GM12878 (cell line): ENCODE data around the gene SNX7. TPM values are rescaled to one million over a fixed set of nuclear protein-coding genes. Genes with fewer than 3 reads are reported as not detected.

Experiments
- ATAC-seq: fragments of 200-7000 bp; cut with Tn5 transposase; 3 replicates; pipeline ENCODE4 v1.9.1; 2020; ENCODE audit warnings: mild to moderate bottlenecking, moderate library complexity
- BruUV-seq: library from RNA; stranded (reverse); fragments of 400-500 nt; replicated peaks from 2 replicates; lab custom pipeline; 2021; lab: Mats Ljungman, UMichigan
- CTCF ChIA-PET: fragments of 300-600 bp; sonication (Branson Sonifier 250); formaldehyde crosslinking; extraction: SDS; loops from one replicate; lab custom pipeline; 2021; ENCODE audit warnings: inconsistent platforms; lab: Yijun Ruan, JAX
- POLR2A ChIA-PET: fragments of 350-600 bp; formaldehyde crosslinking; extraction: SDS; loops from one replicate; lab custom pipeline; 2021; ENCODE audit warnings: inconsistent platforms; lab: Charles Lee
- RAD21 ChIA-PET: fragments of 300-600 bp; sonication (Branson Sonifier 250); formaldehyde crosslinking; loops from one replicate; lab custom pipeline; 2023; ENCODE audit warnings: antibody characterized with exemption; ENCODE audit not compliant: unreplicated experiment; lab: Charles Lee
- SMC1A ChIA-PET: fragments of 300-600 bp; sonication (Branson Sonifier 250); formaldehyde crosslinking; loops from one replicate; lab custom pipeline; 2023; ENCODE audit not compliant: unreplicated experiment, uncharacterized antibody; lab: Charles Lee
- DNase-seq: peaks from one replicate; pipeline ENCODE4 v3.0.0-alpha.2; 2011; ENCODE audit warnings: low read depth, low spot score
- FAIRE-seq: peaks from 3 replicates; lab custom pipeline; 2011; peaks lifted over from hg19 to GRCh38; lab: Jason Lieb, UNC
- H2AFZ ChIP-seq: 2 replicates; pipeline ENCODE4 v1.6.0; 2011; ENCODE audit warnings: low read depth, low read length, control low read depth; ENCODE audit not compliant: control insufficient read depth
- H3K27ac ChIP-seq: 2 replicates; pipeline ENCODE4 v1.5.1; 2011; ENCODE audit warnings: control low read depth; ENCODE audit not compliant: control insufficient read depth, insufficient read depth
- H3K27me3 ChIP-seq, 2 experiments: replicated peaks in 1 of 2; 2 replicates each; pipeline versions ENCODE4 v1.6.0 to v1.6.1; 2011; ENCODE audit warnings: low read length in 1 of 2; ENCODE audit not compliant: control insufficient read depth in 2 of 2, insufficient read depth in 2 of 2
- H3K36me3 ChIP-seq, 2 experiments: 2 replicates each; pipeline ENCODE4 v1.5.1; 2011; ENCODE audit warnings: low read length in 1 of 2; ENCODE audit not compliant: control insufficient read depth in 2 of 2, insufficient read depth in 2 of 2
- H3K4me1 ChIP-seq: 2 replicates; pipeline ENCODE4 v1.6.1; 2011; ENCODE audit warnings: mild to moderate bottlenecking, low read length, moderate library complexity, mixed read lengths; ENCODE audit not compliant: control insufficient read depth, insufficient read depth
- H3K4me2 ChIP-seq: 2 replicates; pipeline ENCODE4 v1.6.0; 2011; ENCODE audit warnings: control low read depth; ENCODE audit not compliant: control insufficient read depth, insufficient read depth
- H3K4me3 ChIP-seq: fragments of 200-600 bp; sonication (generic); 2 replicates; pipeline ENCODE4 v1.5.1; 2016
- H3K79me2 ChIP-seq: 2 replicates; pipeline ENCODE4 v1.6.0; 2011; ENCODE audit warnings: low read length; ENCODE audit not compliant: control insufficient read depth, insufficient read depth
- H3K9ac ChIP-seq: 2 replicates; pipeline ENCODE4 v1.8.0; 2011; ENCODE audit warnings: low read length, control low read depth, mixed read lengths; ENCODE audit not compliant: control insufficient read depth, insufficient read depth
- H3K9me3 ChIP-seq: replicated peaks from 3 replicates; pipeline ENCODE4 v1.5.1; 2011; ENCODE audit warnings: mild to moderate bottlenecking, low read length; ENCODE audit not compliant: control insufficient read depth, insufficient read depth
- H4K20me1 ChIP-seq: 2 replicates; pipeline ENCODE4 v1.6.0; 2011; ENCODE audit not compliant: control insufficient read depth, insufficient read depth
- BMI1 ChIP-seq: fragments of 450-650 bp; IDR thresholded peaks from 2 replicates; pipeline ENCODE4 v1.6.1; 2016; ENCODE audit warnings: mild to moderate bottlenecking, moderate library complexity, borderline replicate concordance
- CEBPB ChIP-seq, 2 experiments: fragments of 150-350 bp in 1 of 2; IDR thresholded peaks; 2 replicates each; pipeline ENCODE4 v1.6.1; 2012 to 2014; ENCODE audit warnings: low read depth in 2 of 2, low read length in 2 of 2, borderline replicate concordance in 1 of 2, inconsistent platforms in 1 of 2
- EP300 ChIP-seq, 2 experiments: fragments of 150-350 bp in 1 of 2; IDR thresholded peaks; 2 replicates each; pipeline ENCODE4 v1.6.1; 2011 to 2012; ENCODE audit warnings: low read depth in 2 of 2, low read length in 2 of 2, borderline replicate concordance in 1 of 2, improper control_type of control experiment in 1 of 2, inconsistent platforms in 1 of 2; ENCODE audit not compliant: control insufficient read depth in 1 of 2
- SMARCA5 ChIP-seq: fragments of 450-650 bp; IDR thresholded peaks from 2 replicates; pipeline ENCODE4 v1.6.1; 2017; ENCODE audit warnings: mild to moderate bottlenecking
- SRF ChIP-seq, 2 experiments: IDR thresholded peaks; 2 replicates each; pipeline ENCODE4 v1.6.1; 2011; ENCODE audit warnings: low read depth in 2 of 2, low read length in 2 of 2, mild to moderate bottlenecking in 1 of 2, moderate library complexity in 1 of 2
- WGBS: methylation state at CpG from one replicate; pipeline ENCODE4 v1.1.6; 2016; ENCODE audit warnings: low lambda C conversion rate; ENCODE audit not compliant: insufficient replicate concordance, insufficient coverage; ENCODE audit errors: missing lambda C conversion rate; 5-methylcytosine and 5-hydroxymethylcytosine counted together
- in situ Hi-C: fragments of 300-500 bp; cut with MboI; formaldehyde crosslinking; loops from 9 replicates; pipeline ENCODE4 v1.14.3; 2018; ENCODE audit warnings: mixed read lengths
- intact Hi-C: fragments of 100-400 bp; cut with micrococcal nuclease; formaldehyde crosslinking; loops from one replicate; pipeline ENCODE4 v1.14.2; 2022; ENCODE audit not compliant: unreplicated experiment
- polyA plus RNA-seq, 11 experiments: library from polyadenylated mRNA; depleted of rRNA in 4 of 11; unstranded in 6 of 11; stranded (reverse) in 5 of 11; fragments of >200 nt; fragmentation: Nextera tagmentation in 4 of 11; fragmentation: Illumina TruSeq in 1 of 11; extraction: Ambion mirVana in 4 of 11; extraction: Trizol in 1 of 11; gene quantifications; 1 replicate in 1 of 11; 2 replicates in 10 of 11; pipeline versions ENCODE4 v1.2.1 to v1.2.3, GENCODE V29; 2011 to 2016; ENCODE audit warnings: inconsistent platforms in 2 of 11, missing spikeins in 2 of 11, low read depth in 1 of 11
- total RNA-seq, 4 experiments: library from RNA; depleted of rRNA in 3 of 4; stranded (reverse); fragments of >200 nt in 3 of 4; fragmentation: Illumina TruSeq in 1 of 4; extraction: Trizol in 1 of 4; gene quantifications; 2 replicates each; pipeline versions ENCODE4 v1.2.1 to v1.2.3, GENCODE V29; 2013 to 2021
- TF ChIP-seq, protein P1 (sequence below): fragments of 450-650 bp; IDR thresholded peaks from 2 replicates; pipeline ENCODE4 v1.6.1; 2017; ENCODE audit warnings: borderline replicate concordance
- TF ChIP-seq, protein P2 (sequence below): IDR thresholded peaks from 2 replicates; pipeline ENCODE4 v1.6.1; 2012; ENCODE audit warnings: low read depth, low read length, improper control_type of control experiment
- TF ChIP-seq, protein P3 (sequence below): fragments of 150-350 bp; IDR thresholded peaks from 2 replicates; pipeline ENCODE4 v1.6.1; 2016; ENCODE audit warnings: low read depth, low read length

SNX7 gene
- total and polyA plus RNA-seq, 10 of the 15 experiments (the other 5 are each of a cell fraction or from before 2014, with no cell fraction given): 0.23 to 0.82 (median 0.34) TPM

DNA sequence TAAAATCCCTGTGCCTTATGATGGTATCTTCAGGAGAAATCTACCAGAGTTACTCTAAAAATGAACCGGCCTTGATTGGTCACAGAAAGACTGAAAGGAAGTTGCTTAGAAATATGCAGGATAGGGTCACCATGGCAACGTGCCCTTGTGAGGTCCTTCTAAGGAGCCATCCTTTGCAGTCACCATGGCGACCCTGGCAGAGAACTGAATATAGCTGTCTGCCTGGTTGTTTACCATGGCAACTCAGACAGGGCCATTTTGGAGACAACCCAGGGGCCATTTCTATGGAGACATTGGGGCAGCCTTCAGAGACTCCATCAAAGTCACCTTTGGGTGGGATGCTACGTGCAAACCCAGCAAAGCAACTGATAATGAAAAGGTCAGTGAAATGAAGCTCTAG is 43.0 kb downstream of the SNX7 start:
- Histone ChIP-seq H3K4me1 (no peaks in the 10 kb centered on the region), H3K4me2 (no peak overlapping the region), H4K20me1 (no peaks in the 10 kb centered on the region), H2AFZ (no peak overlapping the region), H3K36me3 (no peaks in the 10 kb centered on the region), H3K27me3 (no peaks in the 10 kb centered on the region), H3K4me3 (no peak overlapping the region), H3K27ac (no peak overlapping the region), H3K79me2 (no peaks in the 10 kb centered on the region), H3K9me3 (no peaks in the 10 kb centered on the region), H3K9ac (no peak overlapping the region)
- DNase-seq: no peak
- peak; percentile 46 for ATAC-seq
- in situ Hi-C loops: no loop called here
- no peak for FAIRE-seq
- RAD21 ChIA-PET: no interaction called here
- POLR2A ChIA-PET: no interaction called here
- CTCF ChIA-PET: no interaction called here
- SMC1A ChIA-PET: interaction anchor here (1.4 to 3.5 kb wide), 2 partner anchors 11 to 27 kb away, joined by 3 to 9 read pairs; no protein-coding TSS in a partner anchor
- BruUV-seq: no TSS peak
- intact Hi-C loops: loop anchor here (2.0 kb wide), 1 partner anchor 16 kb away; no protein-coding TSS in a partner anchor
- WGBS: 12% methylated on average over 4 of the region's 4 CpGs
- peak; percentile 82 for TF ChIP-seq BMI1
- no peak for TF ChIP-seq SRF (IDR thresholded peaks at IDR 0.05; ENCODE audit: low read depth in 2 of 2, low read length in 2 of 2)

DNA sequence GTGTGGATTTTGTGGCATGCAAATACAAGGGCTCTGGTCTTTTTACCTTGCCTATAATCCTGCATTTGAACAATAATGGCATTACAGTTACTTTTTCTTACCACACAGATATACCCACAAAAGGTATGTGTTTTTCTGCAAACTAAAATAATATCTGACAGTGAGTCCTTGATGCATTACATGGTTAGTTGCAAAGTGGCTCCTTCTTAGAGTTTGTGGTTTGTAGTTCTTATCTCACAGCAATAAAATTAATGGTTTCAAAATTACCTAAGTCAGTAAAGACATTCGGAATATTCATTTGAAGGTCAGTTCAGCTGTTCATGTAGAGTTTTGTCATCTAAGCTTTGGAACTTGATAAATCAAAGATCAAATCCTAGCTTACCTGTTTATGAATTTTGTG is 43.5 kb downstream of the SNX7 start:
- ChIA-PET SMC1A (interaction anchor here (1.4 to 3.5 kb wide), 3 partner anchors 9 to 27 kb away, joined by 3 to 10 read pairs (median 9); no protein-coding TSS in a partner anchor), RAD21 (no interaction called here), CTCF (no interaction called here), POLR2A (no interaction called here)
- no peaks in the 10 kb centered on the region for H3K4me1 ChIP-seq
- no peak overlapping the region for H3K4me2 ChIP-seq
- H3K27ac ChIP-seq: no peak overlapping the region
- H3K79me2 ChIP-seq: no peaks in the 10 kb centered on the region
- H4K20me1 ChIP-seq: no peaks in the 10 kb centered on the region
- DNase-seq: no peak
- intact Hi-C loops: loop anchor here (2.0 kb wide), 1 partner anchor 16 kb away; no protein-coding TSS in a partner anchor
- in situ Hi-C loops: no loop called here
- peak; percentile 19; the same call in 1 of the 3 replicates for ATAC-seq
- 0% methylated on average over 1 of the region's 1 CpG for WGBS
- no peaks in the 10 kb centered on the region for H3K36me3 ChIP-seq
- no peak overlapping the region for H3K9ac ChIP-seq
- no TSS peak for BruUV-seq
- no peak overlapping the region for H2AFZ ChIP-seq
- H3K9me3 ChIP-seq: no peaks in the 10 kb centered on the region
- H3K4me3 ChIP-seq: no peak overlapping the region
- no peaks in the 10 kb centered on the region for H3K27me3 ChIP-seq
- FAIRE-seq: no peak
- TF ChIP-seq SMARCA5 (no peak), EP300 (IDR thresholded peaks at IDR 0.05; ENCODE audit: borderline replicate concordance in 1 of 2, control insufficient read depth in 1 of 2, low read depth in 2 of 2, low read length in 2 of 2) (no peak), CEBPB (IDR thresholded peaks at IDR 0.05; ENCODE audit: borderline replicate concordance in 1 of 2, low read depth in 2 of 2, low read length in 2 of 2) (no peak)
- TF ChIP-seq, protein P1, sequence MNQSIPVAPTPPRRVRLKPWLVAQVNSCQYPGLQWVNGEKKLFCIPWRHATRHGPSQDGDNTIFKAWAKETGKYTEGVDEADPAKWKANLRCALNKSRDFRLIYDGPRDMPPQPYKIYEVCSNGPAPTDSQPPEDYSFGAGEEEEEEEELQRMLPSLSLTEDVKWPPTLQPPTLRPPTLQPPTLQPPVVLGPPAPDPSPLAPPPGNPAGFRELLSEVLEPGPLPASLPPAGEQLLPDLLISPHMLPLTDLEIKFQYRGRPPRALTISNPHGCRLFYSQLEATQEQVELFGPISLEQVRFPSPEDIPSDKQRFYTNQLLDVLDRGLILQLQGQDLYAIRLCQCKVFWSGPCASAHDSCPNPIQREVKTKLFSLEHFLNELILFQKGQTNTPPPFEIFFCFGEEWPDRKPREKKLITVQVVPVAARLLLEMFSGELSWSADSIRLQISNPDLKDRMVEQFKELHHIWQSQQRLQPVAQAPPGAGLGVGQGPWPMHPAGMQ: no peak
- TF ChIP-seq, protein P2, sequence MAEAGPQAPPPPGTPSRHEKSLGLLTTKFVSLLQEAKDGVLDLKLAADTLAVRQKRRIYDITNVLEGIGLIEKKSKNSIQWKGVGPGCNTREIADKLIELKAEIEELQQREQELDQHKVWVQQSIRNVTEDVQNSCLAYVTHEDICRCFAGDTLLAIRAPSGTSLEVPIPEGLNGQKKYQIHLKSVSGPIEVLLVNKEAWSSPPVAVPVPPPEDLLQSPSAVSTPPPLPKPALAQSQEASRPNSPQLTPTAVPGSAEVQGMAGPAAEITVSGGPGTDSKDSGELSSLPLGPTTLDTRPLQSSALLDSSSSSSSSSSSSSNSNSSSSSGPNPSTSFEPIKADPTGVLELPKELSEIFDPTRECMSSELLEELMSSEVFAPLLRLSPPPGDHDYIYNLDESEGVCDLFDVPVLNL: no peak
- TF ChIP-seq, protein P3, sequence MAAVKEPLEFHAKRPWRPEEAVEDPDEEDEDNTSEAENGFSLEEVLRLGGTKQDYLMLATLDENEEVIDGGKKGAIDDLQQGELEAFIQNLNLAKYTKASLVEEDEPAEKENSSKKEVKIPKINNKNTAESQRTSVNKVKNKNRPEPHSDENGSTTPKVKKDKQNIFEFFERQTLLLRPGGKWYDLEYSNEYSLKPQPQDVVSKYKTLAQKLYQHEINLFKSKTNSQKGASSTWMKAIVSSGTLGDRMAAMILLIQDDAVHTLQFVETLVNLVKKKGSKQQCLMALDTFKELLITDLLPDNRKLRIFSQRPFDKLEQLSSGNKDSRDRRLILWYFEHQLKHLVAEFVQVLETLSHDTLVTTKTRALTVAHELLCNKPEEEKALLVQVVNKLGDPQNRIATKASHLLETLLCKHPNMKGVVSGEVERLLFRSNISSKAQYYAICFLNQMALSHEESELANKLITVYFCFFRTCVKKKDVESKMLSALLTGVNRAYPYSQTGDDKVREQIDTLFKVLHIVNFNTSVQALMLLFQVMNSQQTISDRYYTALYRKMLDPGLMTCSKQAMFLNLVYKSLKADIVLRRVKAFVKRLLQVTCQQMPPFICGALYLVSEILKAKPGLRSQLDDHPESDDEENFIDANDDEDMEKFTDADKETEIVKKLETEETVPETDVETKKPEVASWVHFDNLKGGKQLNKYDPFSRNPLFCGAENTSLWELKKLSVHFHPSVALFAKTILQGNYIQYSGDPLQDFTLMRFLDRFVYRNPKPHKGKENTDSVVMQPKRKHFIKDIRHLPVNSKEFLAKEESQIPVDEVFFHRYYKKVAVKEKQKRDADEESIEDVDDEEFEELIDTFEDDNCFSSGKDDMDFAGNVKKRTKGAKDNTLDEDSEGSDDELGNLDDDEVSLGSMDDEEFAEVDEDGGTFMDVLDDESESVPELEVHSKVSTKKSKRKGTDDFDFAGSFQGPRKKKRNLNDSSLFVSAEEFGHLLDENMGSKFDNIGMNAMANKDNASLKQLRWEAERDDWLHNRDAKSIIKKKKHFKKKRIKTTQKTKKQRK: no peak
